Fibroblast of lung (primary cell): Measurements from ENCODE around the gene COLEC12. TPM values are rescaled to one million over a fixed set of nuclear protein-coding genes. Genes with fewer than 3 reads are reported as not detected.

Experiments
- DNase-seq, 2 donors: peaks; one replicate each; pipeline versions ENCODE4 v3.0.0 to v3.0.0-alpha.2; 2010; ENCODE audit warnings: low read depth in 2 of 2
- H2AFZ ChIP-seq: 2 replicates; pipeline ENCODE4 v1.5.1; 2012; ENCODE audit warnings: low read length, control low read depth, inconsistent platforms
- H3K27ac ChIP-seq: 2 replicates; pipeline ENCODE4 v1.5.1; 2011; ENCODE audit warnings: low read length, control low read depth; ENCODE audit not compliant: insufficient read depth
- H3K27me3 ChIP-seq: 2 replicates; pipeline ENCODE4 v1.5.1; 2011; ENCODE audit warnings: mild to moderate bottlenecking, low read length; ENCODE audit not compliant: control insufficient read depth, insufficient read depth
- H3K36me3 ChIP-seq: 2 replicates; pipeline ENCODE4 v1.5.1; 2011; ENCODE audit warnings: low read length; ENCODE audit not compliant: control insufficient read depth, insufficient read depth
- H3K4me1 ChIP-seq: 2 replicates; pipeline ENCODE4 v1.5.1; 2011; ENCODE audit warnings: low read length; ENCODE audit not compliant: control insufficient read depth, insufficient read depth; ENCODE audit errors: extremely low read depth
- H3K4me2 ChIP-seq: 2 replicates; pipeline ENCODE4 v1.5.1; 2011; ENCODE audit warnings: low read length, control low read depth; ENCODE audit not compliant: insufficient read depth; ENCODE audit errors: extremely low read depth
- H3K4me3 ChIP-seq, 4 experiments: fragments of 200-600 bp in 1 of 4; sonication (generic) in 1 of 4; replicated peaks in 1 of 4; 2 replicates each; pipeline ENCODE4 v1.5.1; 2011 to 2016; ENCODE audit warnings: low read length in 4 of 4, low read depth in 3 of 4, mild to moderate bottlenecking in 3 of 4, control low read depth in 2 of 4, inconsistent platforms in 1 of 4, mixed read lengths in 1 of 4; ENCODE audit not compliant: insufficient read depth in 1 of 4; ENCODE audit errors: control extremely low read depth in 1 of 4
- H3K79me2 ChIP-seq: 2 replicates; pipeline ENCODE4 v1.5.1; 2012; ENCODE audit warnings: mild to moderate bottlenecking, low read length, inconsistent platforms; ENCODE audit not compliant: control insufficient read depth, insufficient read depth
- H3K9ac ChIP-seq: 2 replicates; pipeline ENCODE4 v1.5.1; 2011; ENCODE audit warnings: mild to moderate bottlenecking, low read length, control low read depth; ENCODE audit not compliant: insufficient read depth
- H3K9me3 ChIP-seq: 2 replicates; pipeline ENCODE4 v1.5.1; 2012; ENCODE audit warnings: low read depth, low read length; ENCODE audit not compliant: control insufficient read depth, insufficient read depth
- H4K20me1 ChIP-seq: 2 replicates; pipeline ENCODE4 v1.5.1; 2011; ENCODE audit warnings: low read length; ENCODE audit not compliant: control insufficient read depth, insufficient read depth; ENCODE audit errors: extremely low read depth
- EZH2 ChIP-seq: IDR thresholded peaks from 2 replicates; pipeline ENCODE4 v1.5.1; 2012; ENCODE audit warnings: low read length, control low read depth, mild to moderate bottlenecking; ENCODE audit errors: missing control alignments
- polyA plus RNA-seq, 2 donors: library from polyadenylated mRNA; depleted of rRNA in 1 of 2; stranded (reverse) in 1 of 2; unstranded in 1 of 2; fragments of >200 nt; gene quantifications; 2 replicates each; pipeline ENCODE4 v1.2.1, GENCODE V29; 2011 to 2012; ENCODE audit warnings: missing spikeins in 1 of 2
- total RNA-seq: library from RNA; depleted of rRNA; stranded (reverse); fragments of >200 nt; gene quantifications from 2 replicates; pipeline ENCODE4 v1.2.1, GENCODE V29; 2014
- TF ChIP-seq, protein P1 (sequence below), 2 donors: IDR thresholded peaks in 1 of 2; conservative IDR thresholded peaks in 1 of 2; 1 replicate in 1 of 2; 2 replicates in 1 of 2; pipeline ENCODE4 v1.5.1; 2011 to 2012; ENCODE audit warnings: low read length in 2 of 2, control low read depth in 1 of 2, inconsistent platforms in 1 of 2, low read depth in 1 of 2, mild to moderate bottlenecking in 1 of 2

COLEC12 gene
- total and polyA plus RNA-seq, 2 donors (not counting 1 experiment from before 2014, with no cell fraction given): 20.0 to 24.8 TPM

- DNase-seq: no peak
Measured at GRCh38 chr18:352438-352837, 148.1 kb downstream of the COLEC12 start.

GRCh38 chr18:350953-351572 is 149.4 kb downstream of the COLEC12 start:
- Histone ChIP-seq H3K4me1 (peaks cover 3% of the 10 kb centered on the region), H3K9ac (no peak overlapping the region), H3K4me2 (no peak overlapping the region), H3K27ac (no peak overlapping the region), H2AFZ (no peak overlapping the region), H3K4me3 (no peak overlapping the region), H4K20me1 (no peaks in the 10 kb centered on the region), H3K9me3 (no peaks in the 10 kb centered on the region), H3K79me2 (no peaks in the 10 kb centered on the region), H3K36me3 (no peaks in the 10 kb centered on the region), H3K27me3 (no peaks in the 10 kb centered on the region)
- DNase-seq: no peak
- TF ChIP-seq EZH2: no peak
- TF ChIP-seq, protein P1, sequence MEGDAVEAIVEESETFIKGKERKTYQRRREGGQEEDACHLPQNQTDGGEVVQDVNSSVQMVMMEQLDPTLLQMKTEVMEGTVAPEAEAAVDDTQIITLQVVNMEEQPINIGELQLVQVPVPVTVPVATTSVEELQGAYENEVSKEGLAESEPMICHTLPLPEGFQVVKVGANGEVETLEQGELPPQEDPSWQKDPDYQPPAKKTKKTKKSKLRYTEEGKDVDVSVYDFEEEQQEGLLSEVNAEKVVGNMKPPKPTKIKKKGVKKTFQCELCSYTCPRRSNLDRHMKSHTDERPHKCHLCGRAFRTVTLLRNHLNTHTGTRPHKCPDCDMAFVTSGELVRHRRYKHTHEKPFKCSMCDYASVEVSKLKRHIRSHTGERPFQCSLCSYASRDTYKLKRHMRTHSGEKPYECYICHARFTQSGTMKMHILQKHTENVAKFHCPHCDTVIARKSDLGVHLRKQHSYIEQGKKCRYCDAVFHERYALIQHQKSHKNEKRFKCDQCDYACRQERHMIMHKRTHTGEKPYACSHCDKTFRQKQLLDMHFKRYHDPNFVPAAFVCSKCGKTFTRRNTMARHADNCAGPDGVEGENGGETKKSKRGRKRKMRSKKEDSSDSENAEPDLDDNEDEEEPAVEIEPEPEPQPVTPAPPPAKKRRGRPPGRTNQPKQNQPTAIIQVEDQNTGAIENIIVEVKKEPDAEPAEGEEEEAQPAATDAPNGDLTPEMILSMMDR (conservative IDR thresholded peaks at IDR 0.05 in 1 of 2, IDR thresholded peaks at IDR 0.05 in 1 of 2; ENCODE audit: low read depth in 1 of 2, low read length in 2 of 2): no peak

More at GRCh38 chr18:352438-352837, 148.1 kb downstream of the COLEC12 start:
- Histone ChIP-seq H3K4me2 (no peak overlapping the region), H3K9ac (no peak overlapping the region), H3K9me3 (no peaks in the 10 kb centered on the region), H2AFZ (no peak overlapping the region), H3K79me2 (no peaks in the 10 kb centered on the region), H4K20me1 (no peaks in the 10 kb centered on the region), H3K27me3 (no peaks in the 10 kb centered on the region), H3K4me3 (no peak overlapping the region), H3K27ac (no peak overlapping the region), H3K36me3 (no peaks in the 10 kb centered on the region), H3K4me1 (peaks cover 4% of the 10 kb centered on the region)
- no peak for TF ChIP-seq EZH2
- TF ChIP-seq, protein P1 (conservative IDR thresholded peaks at IDR 0.05 in 1 of 2, IDR thresholded peaks at IDR 0.05 in 1 of 2; ENCODE audit: low read depth in 1 of 2, low read length in 2 of 2): no peak

DNA sequence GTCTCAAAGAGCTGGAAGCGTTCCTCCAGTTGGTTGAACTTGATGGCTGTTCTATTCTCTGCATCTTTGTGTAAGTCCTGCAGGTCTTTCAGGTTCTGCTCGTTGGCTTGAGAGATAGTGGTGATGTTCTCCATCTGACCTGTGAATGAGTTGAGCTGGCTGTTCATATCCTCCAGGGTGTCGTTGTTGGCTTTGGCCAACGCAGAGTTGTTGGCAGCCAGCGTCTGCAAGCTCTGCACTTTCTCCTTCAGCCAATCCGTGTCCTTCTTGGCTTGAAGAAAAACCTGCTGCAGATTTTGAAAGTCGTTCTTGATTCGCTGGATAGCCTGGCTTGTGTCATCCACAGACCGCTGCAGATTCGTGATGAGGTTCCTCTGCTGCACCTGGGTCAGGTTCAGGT is 153.9 kb downstream of the COLEC12 start:
- no peak overlapping the region for H3K4me3 ChIP-seq
- H3K27me3 ChIP-seq: no peaks in the 10 kb centered on the region
- H3K9ac ChIP-seq: no peak overlapping the region
- TF ChIP-seq, protein P1 (conservative IDR thresholded peaks at IDR 0.05 in 1 of 2, IDR thresholded peaks at IDR 0.05 in 1 of 2; ENCODE audit: low read depth in 1 of 2, low read length in 2 of 2): no peak
- TF ChIP-seq EZH2: no peak
- no peak overlapping the region for H2AFZ ChIP-seq
- H3K79me2 ChIP-seq: no peaks in the 10 kb centered on the region
- H3K9me3 ChIP-seq: no peaks in the 10 kb centered on the region
- no peak overlapping the region for H3K4me2 ChIP-seq
- DNase-seq: no peak
- H3K27ac ChIP-seq: no peak overlapping the region
- H3K4me1 ChIP-seq: no peaks in the 10 kb centered on the region
- H3K36me3 ChIP-seq: no peaks in the 10 kb centered on the region
- no peaks in the 10 kb centered on the region for H4K20me1 ChIP-seq
